Right renal pelvis (tissue), 4 donors: ENCODE data around the gene THOC6. TPM values are rescaled to one million over a fixed set of nuclear protein-coding genes. Genes with fewer than 3 reads are reported as not detected.

Experiments used
- DNase-seq, 4 donors: peaks; one replicate each; pipeline ENCODE4 v3.0.0-alpha.2; 2013; ENCODE audit warnings: low read depth in 4 of 4, low spot score in 3 of 4, missing footprints in 1 of 4
- polyA plus RNA-seq, 4 donors: library from polyadenylated mRNA; unstranded; fragments of 120-200 nt; gene quantifications; one replicate each; pipeline ENCODE4 v1.2.1, GENCODE V29; 2013; ENCODE audit not compliant: insufficient read length in 4 of 4

Gene THOC6
- polyA plus RNA-seq, 4 donors = 29.4 to 37.2 (median 32.1) TPM

- peak in 3 of 4 donors; percentile 73 to 83 (median 79) for DNase-seq
These were observed 4.3 kb downstream of the THOC6 start for GRCh38 chr16:3027983-3028715.

- DNase-seq = no peak
These were observed 5.0 kb downstream of the THOC6 start for GRCh38 chr16:3028716-3029319.

- no peak for DNase-seq
These were observed 5.8 kb downstream of the THOC6 start for GRCh38 chr16:3029491-3030221.

DNA sequence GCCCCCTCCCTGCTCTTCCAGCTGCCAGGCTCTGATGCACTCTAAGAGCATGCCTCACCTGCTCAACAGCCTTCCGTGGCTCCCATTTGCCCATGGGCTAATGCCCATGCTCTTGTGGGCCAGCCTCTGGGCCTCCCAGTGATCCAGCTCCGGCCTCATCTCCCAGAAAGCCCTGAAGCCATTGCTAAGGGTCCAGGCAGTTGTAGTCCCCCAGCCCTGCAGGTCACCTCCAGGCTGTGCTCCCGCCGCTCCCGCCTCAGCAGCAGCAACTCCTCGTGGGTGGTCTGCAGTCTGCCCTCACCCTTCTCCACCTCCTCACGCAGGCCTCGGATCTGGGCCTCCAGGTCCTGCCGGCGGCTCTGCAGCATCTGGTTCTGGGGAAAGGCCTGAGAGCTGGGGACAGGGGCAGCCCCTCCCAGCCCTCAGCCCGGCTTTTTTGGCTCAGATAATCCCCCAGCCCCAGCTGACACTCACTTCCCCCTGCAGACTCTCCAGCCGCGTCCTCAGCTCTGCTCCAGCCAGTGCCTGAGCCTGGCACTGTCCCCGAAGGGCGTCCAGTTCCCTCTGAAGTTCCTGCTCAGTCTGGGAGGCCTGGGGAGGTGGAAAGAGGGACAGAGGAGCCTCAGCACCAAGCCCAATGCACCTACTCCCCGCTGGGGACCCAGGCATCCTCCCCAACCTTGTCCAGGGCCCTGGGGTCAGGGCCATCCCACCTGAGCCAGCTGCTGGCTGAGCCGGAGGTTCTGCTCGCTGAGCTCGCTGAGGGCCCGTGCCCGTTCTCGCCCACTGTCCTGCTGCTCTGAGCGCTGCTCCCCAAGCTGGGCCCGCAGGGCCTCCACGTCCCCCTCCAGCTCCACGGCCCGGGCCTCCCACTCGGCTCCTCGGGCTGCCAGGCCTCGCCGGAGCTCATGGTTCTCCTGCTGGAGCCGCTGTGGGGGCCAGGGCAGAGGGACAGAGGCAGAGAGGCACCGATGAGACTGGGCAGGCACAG lies 6.7 kb downstream of the THOC6 start:
- no peak for DNase-seq

DNA sequence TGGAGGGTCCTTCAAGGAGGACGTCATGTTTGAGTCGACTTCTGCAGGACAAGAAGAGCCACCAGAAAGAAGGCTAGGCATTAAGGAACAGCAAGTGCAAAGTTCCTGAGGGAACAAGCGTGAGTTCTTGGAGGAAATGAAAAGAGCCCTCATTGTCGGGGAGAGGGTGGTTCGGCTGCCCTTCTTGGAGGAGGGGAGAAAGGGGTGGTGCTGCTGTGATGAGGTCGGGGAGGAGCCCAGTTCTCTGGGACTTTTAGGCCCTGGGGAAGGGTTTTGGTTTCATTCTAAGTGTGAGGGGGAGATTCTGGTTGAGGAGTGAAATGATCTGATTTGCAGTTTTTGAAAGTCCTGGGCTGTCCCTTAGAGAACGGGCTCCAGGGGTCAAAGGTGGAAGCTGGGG lies 8.8 kb downstream of the THOC6 start:
- no peak for DNase-seq

GRCh38 chr16:3035289-3035971 lies 11.6 kb downstream of the THOC6 start:
- no peak for DNase-seq

- DNase-seq = no peak
These were observed 12.3 kb downstream of the THOC6 start for GRCh38 chr16:3035972-3036725.

GRCh38 chr16:3036726-3037315 lies 13.0 kb downstream of the THOC6 start, which contains the start of gene BICDL2:
BICDL2 (minus strand) TSS chr16:3036944; CDS start chr16:3035496, 1,448 bp downstream.
- no peak for DNase-seq

DNA sequence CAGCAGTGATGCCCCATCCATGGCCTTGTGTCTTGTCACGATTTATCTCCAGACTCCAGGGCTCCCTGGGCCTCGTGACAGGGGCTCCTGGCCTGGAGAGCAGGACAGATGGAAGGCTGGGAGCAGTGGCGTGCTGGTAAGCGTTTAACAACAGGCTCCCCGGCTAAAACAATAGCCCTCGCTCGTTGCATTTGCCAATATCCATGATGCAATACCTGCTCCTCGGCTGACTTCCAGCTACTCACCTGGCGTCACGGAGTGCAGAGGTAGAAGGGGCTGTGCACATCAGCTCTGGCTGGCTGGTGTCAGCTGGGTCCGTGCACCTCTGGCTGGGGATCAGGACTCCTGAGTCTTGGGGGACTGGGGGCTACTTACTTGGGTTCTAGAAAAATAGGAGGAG lies 14.4 kb downstream of the THOC6 start:
- no peak for DNase-seq

DNA sequence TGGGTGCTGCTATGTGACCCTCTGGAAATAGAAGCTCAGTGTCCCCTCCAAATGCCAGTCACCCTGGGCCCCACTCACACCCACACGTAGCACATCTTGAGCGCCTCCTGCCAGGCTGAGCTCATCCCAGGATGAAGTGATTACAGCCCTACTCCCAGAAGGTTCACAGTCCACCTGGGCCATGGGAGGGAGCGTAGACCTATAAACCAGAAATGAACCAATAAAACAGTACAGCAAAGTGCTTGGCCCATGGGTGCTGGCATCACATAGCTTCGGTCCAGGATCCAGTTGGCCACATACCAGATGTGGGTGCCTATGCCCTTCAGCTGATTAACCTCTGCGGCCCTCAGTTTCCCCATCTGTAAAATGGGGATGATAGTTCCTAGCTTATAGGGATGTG lies 15.1 kb downstream of the THOC6 start:
- no peak for DNase-seq

GRCh38 chr16:3042376-3042775 lies 18.5 kb downstream of the THOC6 start:
- DNase-seq = no peak

DNA sequence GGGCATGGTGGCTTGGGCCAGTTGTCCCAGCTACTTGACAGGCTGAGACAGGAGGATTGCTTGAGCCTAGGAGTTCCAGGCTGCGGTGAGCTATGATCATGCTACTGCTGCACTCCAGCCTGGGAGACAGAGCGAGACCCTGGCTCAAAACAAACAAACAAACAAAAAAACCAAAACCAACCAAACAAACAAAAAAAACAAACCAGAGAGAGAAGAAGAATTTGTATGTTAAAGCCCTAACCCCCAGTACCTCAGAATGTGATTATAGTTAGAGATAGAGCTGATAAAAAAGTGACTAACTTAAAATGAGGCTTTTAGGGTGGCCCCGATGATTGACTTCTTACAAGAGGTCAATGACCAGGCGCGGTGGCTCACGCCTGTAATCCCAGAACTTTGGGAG lies 20.9 kb downstream of the THOC6 start:
- no peak for DNase-seq

GRCh38 chr16:3045758-3046640 lies 22.2 kb downstream of the THOC6 start, which contains the start of gene MMP25:
MMP25 (plus strand) TSS chr16:3046561; CDS start chr16:3046918, 357 bp downstream.
- DNase-seq = no peak

DNA sequence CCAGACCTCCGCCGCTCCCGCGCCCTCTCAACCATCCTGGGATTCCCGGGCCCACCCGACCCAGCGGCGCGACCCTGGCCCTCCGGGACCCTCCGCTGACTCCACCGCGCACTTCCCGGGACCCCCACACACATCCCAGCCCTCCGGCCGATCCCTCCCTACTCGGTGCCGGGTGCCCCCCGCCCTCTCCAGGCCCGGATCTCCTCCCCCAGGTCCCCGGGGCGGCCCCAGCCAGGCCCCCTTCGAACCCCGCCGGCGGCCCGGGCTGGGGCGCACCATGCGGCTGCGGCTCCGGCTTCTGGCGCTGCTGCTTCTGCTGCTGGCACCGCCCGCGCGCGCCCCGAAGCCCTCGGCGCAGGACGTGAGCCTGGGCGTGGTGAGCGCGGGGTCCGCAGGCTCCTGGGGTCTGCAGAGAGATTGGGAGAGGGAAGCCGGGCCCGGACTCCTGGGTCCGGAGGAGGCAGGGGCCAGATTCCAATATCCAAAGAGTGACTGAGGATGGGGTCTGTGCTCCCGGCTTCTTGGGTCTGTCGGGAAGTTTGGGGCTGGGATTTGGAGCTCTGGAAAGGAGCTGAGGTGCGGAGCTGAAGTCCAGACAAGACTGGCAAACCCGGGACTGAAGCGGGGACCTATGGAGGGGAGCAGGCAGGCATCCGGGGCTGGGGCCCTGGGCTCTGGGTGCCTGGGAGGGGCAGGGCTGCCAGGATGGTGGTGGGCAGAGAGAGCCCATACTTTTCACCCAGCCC lies 23.0 kb downstream of the THOC6 start:
- DNase-seq = no peak

DNA sequence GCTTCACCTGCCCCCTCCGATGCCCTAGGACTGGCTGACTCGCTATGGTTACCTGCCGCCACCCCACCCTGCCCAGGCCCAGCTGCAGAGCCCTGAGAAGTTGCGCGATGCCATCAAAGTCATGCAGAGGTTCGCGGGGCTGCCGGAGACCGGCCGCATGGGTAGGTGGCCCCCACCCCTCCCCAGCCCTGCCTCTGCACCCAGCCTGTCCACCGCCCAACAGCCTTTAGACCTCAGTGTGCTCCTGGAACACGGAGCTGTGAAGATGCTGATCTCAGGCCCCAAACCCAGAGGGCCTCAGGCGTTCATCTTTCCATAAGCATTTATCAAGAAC lies 23.5 kb downstream of the THOC6 start:
- DNase-seq = no peak

DNA sequence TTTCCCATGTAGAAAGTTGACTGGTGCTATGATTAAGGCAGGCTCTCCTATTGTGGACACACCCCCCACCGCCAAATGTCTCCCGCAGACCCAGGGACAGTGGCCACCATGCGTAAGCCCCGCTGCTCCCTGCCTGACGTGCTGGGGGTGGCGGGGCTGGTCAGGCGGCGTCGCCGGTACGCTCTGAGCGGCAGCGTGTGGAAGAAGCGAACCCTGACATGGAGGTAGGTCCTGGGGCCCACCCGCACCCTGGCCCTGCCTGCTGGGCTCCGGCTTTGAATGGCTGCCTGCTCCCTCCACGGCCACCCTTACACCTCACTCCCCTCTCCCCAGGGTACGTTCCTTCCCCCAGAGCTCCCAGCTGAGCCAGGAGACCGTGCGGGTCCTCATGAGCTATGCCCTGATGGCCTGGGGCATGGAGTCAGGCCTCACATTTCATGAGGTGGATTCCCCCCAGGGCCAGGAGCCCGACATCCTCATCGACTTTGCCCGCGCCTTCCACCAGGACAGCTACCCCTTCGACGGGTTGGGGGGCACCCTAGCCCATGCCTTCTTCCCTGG lies 26.2 kb downstream of the THOC6 start:
- DNase-seq = no peak

DNA sequence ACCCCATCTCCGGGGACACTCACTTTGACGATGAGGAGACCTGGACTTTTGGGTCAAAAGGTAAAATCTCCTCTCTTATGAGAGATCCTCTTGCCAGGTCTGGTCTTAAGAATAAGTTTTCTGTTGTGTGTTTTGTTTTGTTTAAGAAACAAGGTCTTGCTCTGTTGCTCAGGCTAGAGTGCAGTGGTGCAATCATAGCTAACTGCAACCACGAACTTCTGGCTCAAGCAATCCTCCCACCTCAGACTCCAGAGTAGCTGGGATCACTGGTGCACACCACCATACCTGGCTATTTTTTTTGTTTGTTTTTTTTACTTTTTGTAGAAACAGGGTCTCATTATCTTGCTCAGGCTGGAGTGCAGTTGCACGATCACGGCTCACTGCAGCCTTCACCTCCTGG lies 26.7 kb downstream of the THOC6 start:
- DNase-seq = no peak
